LNCaP clone FGC (cell line): ENCODE data around the gene ERVH48-1.
"Not testable (repeated sequence)": the region's sequence is repeated elsewhere in the genome, so short reads cannot be mapped to it uniquely, and the experiment has no call there.

Experiments used
- DNase-seq: peaks from one replicate; pipeline ENCODE4 v3.0.0-alpha.2; 2011; ENCODE audit warnings: low read depth
- H3K4me3 ChIP-seq: 2 replicates; pipeline ENCODE4 v1.5.1; 2011; ENCODE audit warnings: mild to moderate bottlenecking, low read depth, low read length, control low read depth
- CTCF ChIP-seq: IDR thresholded peaks from 2 replicates; pipeline ENCODE4 v1.5.1; 2012; ENCODE audit warnings: mild to moderate bottlenecking; ENCODE audit not compliant: control insufficient read depth, insufficient read depth; ENCODE audit errors: extremely low read depth

ERVH48-1 gene

GRCh38 chr21:42942244-42942643, 16.8 kb upstream of the ERVH48-1 start:
- DNase-seq = no peak

GRCh38 chr21:42941696-42942085, 16.3 kb upstream of the ERVH48-1 start:
- no peak overlapping the region for H3K4me3 ChIP-seq
- TF ChIP-seq CTCF = no peak
- DNase-seq = no peak

More at GRCh38 chr21:42942244-42942643, 16.8 kb upstream of the ERVH48-1 start:
- no peak for TF ChIP-seq CTCF
- no peak overlapping the region for H3K4me3 ChIP-seq

- no peak overlapping the region for H3K4me3 ChIP-seq
- peak; percentile 70 for DNase-seq
- no peak for TF ChIP-seq CTCF
Measured at GRCh38 chr21:42939582-42940413, 14.4 kb upstream of the ERVH48-1 start.

GRCh38 chr21:42938606-42938995, 13.2 kb upstream of the ERVH48-1 start:
- DNase-seq, H3K4me3 ChIP-seq: not testable (repeated sequence)

- no peak for TF ChIP-seq CTCF
- no peak for DNase-seq
- H3K4me3 ChIP-seq = no peak overlapping the region
Measured at GRCh38 chr21:42937960-42938605, 12.7 kb upstream of the ERVH48-1 start.

- not testable (repeated sequence) for H3K4me3 ChIP-seq, DNase-seq
Measured at GRCh38 chr21:42937034-42937940, 11.9 kb upstream of the ERVH48-1 start.

GRCh38 chr21:42936360-42936759, 10.9 kb upstream of the ERVH48-1 start:
- not testable (repeated sequence) for DNase-seq, H3K4me3 ChIP-seq

- DNase-seq, H3K4me3 ChIP-seq: not testable (repeated sequence)
Measured at GRCh38 chr21:42933973-42934372, 8.5 kb upstream of the ERVH48-1 start.

- DNase-seq, H3K4me3 ChIP-seq: not testable (repeated sequence)
Measured at GRCh38 chr21:42933137-42933970, 7.9 kb upstream of the ERVH48-1 start.

GRCh38 chr21:42932378-42933136, 7.1 kb upstream of the ERVH48-1 start:
- DNase-seq, H3K4me3 ChIP-seq: not testable (repeated sequence)
